HG02763 (cell line): ENCODE data around the gene MVB12B.
"Not testable (repeated sequence)": the region's sequence is repeated elsewhere in the genome, so short reads cannot be mapped to it uniquely, and the experiment has no call there.

Experiments used
- ATAC-seq: cut with Tn5 transposase; IDR thresholded peaks from one replicate; pipeline ENCODE4 v1.9.1; 2021; ENCODE audit warnings: mild to moderate bottlenecking, moderate library complexity; ENCODE audit not compliant: unreplicated experiment

The MVB12B gene, protein sequence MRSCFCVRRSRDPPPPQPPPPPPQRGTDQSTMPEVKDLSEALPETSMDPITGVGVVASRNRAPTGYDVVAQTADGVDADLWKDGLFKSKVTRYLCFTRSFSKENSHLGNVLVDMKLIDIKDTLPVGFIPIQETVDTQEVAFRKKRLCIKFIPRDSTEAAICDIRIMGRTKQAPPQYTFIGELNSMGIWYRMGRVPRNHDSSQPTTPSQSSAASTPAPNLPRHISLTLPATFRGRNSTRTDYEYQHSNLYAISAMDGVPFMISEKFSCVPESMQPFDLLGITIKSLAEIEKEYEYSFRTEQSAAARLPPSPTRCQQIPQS

GRCh38 chr9:126326228-126327005 lies at the start of gene MVB12B:
Gene MVB12B, plus strand, starts transcription at chr9:126326829. Its CDS starts 101 bp downstream, at chr9:126326930.
- ATAC-seq, result no peak

DNA sequence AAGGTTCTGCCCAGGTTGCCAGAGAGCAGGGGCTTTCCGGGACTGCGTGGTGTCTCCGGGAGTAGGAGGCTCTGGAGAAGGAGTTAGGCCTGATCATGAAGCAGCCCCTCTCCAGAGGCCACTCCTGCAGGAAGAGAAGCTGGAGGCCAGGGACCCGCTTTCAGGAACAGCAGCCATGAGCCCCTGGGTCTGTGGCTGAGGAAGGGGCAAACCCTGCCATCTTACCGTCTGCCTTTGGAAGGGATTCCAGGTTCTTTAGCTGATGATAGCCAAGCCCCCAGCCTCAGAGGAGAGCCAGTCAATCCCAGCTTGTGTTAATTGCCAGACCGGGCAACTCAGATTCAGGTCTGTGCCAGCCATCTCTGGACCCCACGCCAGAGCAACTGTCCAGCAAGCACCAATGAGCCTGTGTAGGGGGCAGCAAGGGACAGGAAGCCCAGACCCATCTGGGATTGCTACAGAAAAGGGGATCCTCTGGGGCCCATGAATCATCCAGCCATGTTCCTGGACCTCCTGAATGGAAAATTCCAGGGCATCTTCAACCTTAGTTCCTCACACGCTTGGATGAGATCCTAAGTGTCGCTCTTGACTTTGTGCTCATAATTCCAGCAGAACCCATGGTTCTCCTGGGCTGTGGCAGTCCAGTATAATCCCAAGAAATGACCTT lies 42.7 kb upstream of the MVB12B start:
- ATAC-seq, result no peak

- not testable (repeated sequence) for ATAC-seq
These were observed 41.0 kb upstream of the MVB12B start for GRCh38 chr9:126285652-126286051.

- ATAC-seq, result no peak
These were observed 39.3 kb upstream of the MVB12B start for GRCh38 chr9:126287166-126287866.

- ATAC-seq, result no peak
These were observed 35.8 kb upstream of the MVB12B start for GRCh38 chr9:126290871-126291270.

DNA sequence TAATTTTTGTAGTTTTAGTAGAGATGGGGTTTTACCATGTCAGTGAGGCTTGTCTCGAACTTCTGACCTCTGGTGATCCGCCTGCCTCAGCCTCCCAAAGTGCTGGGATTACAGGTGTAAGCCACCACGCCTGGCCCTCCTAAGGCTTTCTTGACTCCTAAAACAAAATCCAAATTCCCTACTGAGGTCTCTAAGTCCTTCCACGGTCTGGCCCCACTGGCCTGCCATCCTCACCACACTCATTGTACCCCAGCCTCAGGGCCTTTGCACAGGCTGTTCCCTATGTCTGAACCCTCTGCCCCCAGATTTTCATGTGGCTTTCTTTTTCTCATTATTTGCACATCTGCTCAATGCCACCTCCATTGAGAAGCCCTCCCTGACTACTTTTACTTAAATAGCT lies 34.7 kb upstream of the MVB12B start:
- no peak for ATAC-seq

DNA sequence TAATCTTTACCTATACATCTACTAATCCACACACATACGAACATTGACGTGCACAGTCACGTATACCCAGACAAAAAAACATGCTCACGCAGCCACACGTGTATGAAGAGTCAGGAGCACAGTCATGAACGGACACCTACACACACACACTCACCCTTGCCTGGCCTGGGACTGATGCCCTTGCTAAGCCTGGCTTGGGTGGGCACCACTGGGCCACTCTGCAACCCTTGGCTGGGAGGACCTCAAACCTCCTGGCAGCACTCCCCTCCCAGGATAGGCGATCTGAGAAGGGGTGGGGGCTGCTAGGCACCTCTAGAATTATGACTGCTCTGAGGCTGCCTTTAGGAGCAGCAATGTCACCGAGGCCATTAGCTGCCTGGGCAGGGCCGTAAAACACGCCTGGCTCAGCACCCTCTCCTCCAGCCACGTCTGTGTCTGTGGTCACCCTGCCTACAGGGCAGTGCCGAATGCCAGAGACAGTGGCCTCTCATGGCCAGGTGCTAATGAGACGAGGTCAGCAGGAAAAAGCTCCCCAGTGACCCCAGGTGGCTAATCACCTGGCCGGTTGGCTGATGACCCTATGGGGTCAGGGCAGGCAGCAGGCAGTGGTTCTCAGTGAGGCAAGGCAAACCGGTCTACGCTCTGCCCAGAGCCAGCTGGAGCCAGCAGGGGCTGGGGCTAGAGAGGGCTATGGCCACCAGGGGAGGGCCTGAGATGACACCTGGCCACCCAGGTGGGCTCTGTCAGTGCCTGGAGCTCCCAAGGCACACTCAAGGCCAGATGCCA lies 33.7 kb upstream of the MVB12B start:
- ATAC-seq, result no peak

DNA sequence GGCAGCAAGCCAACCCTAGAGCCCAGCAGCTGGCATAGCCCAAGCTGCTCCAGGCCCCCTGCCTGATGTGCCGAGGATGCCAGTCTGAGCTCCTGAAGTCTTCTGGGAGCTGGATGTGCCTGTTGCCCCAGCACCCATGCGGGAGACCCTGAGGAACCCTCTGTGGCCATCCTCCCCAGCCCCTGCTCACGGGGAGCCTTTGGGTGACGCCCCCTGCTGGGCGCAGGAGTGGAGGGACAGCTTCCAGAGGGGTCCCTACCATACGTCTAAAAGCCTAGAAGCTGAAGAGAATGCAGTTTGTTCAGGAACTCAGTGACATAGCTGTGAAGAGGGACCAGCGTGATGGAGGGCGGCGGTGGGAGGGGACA lies 33.1 kb upstream of the MVB12B start:
- ATAC-seq, result no peak

DNA sequence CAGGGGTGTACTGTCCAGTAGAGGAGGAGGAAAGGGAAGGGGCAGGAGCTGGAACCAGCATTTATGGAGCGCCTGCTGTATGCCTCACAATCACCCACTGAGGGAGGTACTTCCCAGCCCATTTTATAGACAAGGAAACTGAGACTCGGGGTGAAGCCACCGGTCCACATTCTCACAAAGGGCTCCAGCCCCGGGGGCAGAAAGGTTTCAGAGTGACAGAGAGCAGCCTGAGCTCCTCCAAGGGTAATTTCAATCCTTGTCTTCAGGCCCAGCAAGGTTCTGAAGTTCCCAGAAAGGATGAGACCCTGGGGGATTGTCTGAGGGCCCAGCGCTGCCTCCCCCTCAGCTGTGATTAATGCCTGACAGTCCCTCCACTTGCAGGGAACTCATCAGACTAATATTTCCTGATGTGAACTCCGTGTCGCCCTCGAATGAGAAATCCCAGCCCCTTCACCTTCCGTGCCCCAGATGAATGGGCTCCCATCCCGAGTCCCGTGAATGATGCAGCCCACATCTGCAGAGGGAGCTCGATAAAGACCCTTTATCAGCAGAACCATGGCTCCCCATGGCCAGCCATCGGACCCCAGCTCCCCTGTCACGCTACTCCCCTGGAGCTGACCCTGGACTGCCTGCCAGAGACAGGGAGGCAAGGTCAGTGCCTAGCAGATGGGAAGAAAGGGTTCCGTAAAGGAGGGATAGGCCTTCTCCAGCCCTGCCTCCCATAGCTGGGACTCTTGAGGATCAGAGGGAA lies 32.1 kb upstream of the MVB12B start:
- ATAC-seq, result no peak

- no peak for ATAC-seq
These were observed 31.5 kb upstream of the MVB12B start for GRCh38 chr9:126295082-126295477.

GRCh38 chr9:126295516-126295915 lies 31.1 kb upstream of the MVB12B start:
- no peak for ATAC-seq

DNA sequence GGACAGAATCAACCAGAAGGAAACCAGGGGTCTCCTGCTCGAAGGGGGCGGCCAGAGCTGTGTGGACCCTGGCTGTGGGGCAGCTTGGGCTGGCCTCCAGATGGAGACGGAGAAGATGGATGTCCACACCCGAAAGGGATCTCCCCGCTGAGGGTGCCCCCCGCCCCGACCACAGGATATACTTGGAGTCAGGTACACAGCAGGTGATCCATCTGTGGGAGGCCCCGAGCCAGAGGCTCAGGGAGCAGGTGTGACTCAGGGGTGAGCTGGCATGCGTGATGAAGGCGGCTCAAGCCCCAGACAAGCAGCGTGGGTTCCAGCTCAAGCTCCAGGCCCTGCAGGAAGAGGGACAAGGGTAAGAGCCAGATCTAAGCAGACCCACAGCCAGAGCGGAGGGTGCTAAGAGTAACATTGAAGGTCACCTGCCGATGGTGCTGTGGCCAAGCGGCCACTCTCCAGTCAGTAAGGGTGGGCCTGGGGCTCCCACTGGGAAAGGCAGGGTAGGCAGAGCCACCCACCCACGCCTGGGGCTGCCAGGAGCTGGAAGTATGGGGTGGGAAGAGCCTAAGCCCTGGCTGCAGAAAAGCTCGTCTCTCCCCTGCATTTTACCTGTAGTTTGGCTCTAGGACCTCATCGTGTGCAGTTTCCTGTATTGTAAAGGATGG lies 30.6 kb upstream of the MVB12B start:
- ATAC-seq, result no peak

- ATAC-seq, result no peak
These were observed 29.9 kb upstream of the MVB12B start for GRCh38 chr9:126296687-126297086.

DNA sequence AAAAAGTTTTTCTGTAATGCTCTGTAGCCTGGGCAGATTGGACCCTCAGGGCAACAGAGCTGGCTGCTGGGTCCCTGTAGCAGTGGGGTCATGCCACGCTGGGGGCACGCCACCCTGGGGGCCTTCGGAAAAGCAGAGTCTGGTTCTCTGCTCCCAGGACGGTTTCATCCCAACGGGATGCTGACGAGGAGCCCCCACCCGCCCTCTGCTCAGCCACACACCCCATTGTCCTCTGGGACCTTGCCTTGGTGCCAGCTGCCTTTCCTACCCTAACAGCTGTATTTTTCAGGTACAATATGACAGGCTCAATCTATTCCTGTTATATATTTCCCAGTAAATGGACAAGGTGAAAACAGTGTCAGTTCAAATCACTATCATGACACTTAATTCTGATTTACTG lies 29.0 kb upstream of the MVB12B start:
- no peak for ATAC-seq

GRCh38 chr9:126298063-126298801 lies 28.4 kb upstream of the MVB12B start:
- no peak for ATAC-seq

- no peak for ATAC-seq
These were observed 26.8 kb upstream of the MVB12B start for GRCh38 chr9:126299706-126300276.

DNA sequence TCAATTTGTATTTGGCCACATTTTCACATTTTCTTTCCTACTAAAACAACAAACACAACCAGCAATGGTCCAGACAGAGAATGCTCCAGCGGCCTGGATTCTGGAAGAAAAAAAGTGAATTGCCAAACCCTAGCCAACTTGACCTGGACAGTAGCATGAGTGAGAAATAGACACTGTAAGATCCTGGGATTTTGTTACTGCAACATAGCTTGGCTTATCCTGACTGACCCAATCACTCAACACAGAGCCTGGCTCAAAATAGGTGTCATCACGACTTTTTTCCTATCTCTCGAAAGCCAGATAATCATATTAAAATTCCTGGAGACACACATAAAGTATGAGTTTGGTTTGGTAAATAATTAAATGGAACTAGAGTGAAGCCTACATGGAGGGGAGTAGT lies 25.4 kb upstream of the MVB12B start:
- no peak for ATAC-seq

DNA sequence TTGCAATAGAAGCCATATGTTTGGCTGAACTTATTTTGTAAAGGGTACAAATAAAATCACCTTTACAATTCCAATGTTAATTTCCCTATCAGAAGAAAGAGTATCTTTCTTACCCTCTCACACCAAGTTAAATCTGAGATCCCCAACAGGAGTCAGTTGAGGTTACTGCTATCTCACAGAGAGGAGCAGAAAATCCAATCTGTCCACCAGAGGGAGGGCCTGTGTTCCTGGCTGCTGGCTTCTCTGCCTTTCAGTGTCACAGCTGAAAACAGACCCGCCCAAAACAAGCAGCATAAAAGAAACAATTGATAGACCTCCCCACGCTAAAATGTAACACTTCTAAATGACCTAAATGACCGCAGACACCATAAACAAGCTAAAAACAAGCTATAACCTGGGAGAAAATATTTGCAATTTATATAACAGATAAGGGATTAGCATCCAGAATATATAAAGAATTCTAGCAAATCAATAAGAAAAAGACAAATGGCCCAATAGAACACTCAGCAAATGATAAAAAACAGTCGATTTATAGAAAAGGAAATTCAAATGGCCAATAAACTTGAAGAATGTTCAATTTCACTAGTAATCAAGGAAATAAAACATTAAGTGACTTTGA lies 24.5 kb upstream of the MVB12B start:
- ATAC-seq, result no peak
